GM19240 (cell line): ENCODE measurements around the gene CSAD.

Experiments used
- DNase-seq: peaks from one replicate; pipeline ENCODE4 v3.0.0; 2011; ENCODE audit warnings: low spot score; ENCODE audit not compliant: insufficient read length

CSAD gene

GRCh38 chr12:53200107-53200457 is 19.4 kb upstream of the CSAD start:
- DNase-seq = no peak

DNA sequence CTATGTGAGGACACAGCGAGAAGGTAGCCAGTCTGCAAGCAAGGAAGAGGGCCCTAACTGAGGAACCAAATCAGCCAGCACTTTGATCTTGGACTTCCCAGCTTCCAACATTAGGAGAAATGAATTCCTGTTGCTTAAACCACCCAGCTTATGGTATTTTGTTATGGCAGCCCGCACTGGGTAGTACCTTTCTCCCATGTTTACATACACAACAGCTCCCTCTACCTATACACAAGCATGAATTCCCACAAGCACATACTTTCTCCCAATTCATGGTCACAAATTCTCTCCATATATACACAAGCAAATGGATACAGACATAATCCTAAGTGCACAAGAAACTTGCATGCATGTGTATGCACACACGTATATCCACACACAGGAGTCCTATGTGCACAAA is 19.0 kb upstream of the CSAD start:
- DNase-seq = no peak

DNA sequence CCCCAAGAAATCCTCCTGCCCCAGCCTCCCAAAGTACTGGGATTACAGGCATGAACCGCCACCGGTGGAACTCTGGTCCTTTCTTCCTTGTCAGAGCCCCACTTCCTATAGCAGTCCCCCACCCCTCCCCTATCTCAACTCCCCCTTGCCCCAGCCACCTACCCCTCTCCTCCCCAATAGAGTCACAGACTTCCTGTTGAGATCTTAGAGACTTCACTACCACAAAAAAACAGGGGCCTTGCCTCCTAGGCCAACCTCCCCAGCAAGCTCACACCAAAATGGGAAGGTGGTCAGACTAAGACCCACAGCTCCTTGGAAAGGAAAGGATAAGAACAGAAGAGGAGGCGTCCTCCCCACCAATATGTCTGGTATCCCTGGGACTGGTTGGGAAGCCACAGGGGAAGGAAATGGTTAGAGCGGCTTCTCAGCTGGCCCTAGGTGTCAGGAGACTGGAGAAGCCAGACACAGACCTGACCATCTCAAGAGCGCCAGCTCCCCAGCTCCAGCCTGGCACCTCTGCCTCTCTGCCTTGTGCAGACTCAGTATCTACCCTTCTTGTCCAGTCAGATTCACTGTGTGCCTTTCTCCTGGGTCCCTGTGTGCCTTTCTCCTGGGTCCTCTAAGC is 17.9 kb upstream of the CSAD start:
- no peak for DNase-seq

- no peak for DNase-seq
Observed at GRCh38 chr12:53197011-53197640, 16.4 kb upstream of the CSAD start.

- DNase-seq = no peak
Observed at GRCh38 chr12:53196486-53196885, 15.8 kb upstream of the CSAD start.

DNA sequence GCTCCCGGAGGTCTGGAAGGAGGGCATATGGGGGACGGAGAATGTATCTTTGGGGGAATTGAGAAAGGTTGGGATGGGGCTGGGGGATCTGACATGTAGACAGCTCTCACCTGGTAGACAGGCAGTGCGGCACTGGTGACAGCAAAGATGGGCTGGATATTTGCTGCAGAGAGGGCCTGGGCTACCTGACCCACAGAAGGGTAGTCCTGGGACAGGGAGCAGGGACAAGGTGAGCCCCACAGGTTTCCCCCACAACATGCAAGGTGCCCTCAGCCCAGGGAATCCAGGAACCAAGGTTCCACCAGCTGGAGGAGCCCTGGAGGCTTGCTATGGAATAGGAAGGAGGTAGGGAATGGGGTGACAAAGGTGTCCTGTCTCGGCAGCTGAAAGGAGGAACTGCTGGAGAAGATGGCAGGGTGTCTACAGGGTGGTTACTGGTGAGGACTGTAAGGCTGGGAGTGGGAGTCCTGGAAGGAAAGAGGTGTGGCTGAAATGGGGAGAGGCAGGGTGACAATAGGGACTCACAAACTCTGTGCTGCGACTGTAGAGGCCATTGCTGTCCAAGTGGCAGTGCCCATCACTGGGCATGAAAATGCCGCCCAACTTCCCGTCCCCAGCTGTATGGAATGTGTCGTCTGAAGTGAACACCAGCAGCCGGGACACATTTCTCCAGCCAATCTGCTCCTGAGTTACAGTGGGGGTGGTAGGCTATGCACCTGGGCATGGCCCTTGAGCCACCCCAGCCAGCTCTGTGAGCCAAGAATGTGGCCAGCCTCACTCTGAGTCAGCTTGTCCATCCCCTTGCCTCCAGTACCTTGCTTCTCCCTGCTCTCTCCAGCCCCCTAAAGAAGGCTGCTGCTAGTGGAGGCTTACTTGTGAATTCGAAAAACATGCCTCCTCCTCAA is 15.0 kb upstream of the CSAD start:
- no peak for DNase-seq

GRCh38 chr12:53194973-53195372 is 14.2 kb upstream of the CSAD start:
- no peak for DNase-seq

- no peak for DNase-seq
Observed at GRCh38 chr12:53193985-53194716, 13.4 kb upstream of the CSAD start.

DNA sequence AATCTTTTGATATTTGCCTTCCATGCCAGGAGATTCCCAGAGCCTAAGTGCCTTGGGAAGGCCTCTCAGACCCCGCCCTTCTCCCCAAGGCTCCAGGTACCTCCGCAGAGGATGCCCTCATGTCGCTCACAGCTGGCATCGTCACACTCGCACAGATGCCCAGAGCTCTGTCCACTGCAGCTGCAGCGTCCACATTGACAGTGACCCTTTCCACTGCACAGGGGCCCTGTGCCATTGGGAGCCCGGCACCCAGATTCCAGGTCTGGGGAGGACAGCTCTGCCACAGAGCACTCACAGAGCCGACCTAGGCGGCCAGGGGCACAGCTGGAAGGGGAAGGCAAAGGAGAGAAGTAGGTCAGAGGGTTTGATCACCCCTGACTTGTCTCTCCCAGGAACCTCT is 12.3 kb upstream of the CSAD start:
- DNase-seq = no peak

DNA sequence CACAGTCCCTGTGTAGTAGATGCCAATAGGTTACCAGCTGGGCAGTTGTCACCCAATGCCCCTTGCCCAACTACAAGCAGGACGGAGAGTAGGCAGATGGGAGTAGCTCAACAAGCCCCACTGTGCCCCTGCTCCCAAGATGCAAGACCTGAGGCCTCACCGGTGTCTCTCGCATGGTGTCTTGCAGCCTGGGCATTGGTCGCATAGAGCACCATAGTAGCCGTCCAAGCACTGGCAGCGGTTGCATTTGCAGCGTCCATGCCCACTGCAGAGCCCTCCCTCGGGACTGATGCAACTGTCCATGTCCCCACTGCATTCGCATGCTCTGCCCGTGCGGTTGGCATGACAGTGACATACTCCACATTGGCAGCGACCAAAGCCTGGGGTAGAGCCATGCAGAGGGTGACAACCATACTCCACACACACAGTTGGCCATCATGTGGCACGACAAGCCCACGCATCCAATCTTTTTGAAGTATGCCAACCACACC is 11.9 kb upstream of the CSAD start:
- no peak for DNase-seq

GRCh38 chr12:53191885-53192530 is 11.3 kb upstream of the CSAD start:
- DNase-seq = no peak

- no peak for DNase-seq
Observed at GRCh38 chr12:53191096-53191884, 10.6 kb upstream of the CSAD start.

DNA sequence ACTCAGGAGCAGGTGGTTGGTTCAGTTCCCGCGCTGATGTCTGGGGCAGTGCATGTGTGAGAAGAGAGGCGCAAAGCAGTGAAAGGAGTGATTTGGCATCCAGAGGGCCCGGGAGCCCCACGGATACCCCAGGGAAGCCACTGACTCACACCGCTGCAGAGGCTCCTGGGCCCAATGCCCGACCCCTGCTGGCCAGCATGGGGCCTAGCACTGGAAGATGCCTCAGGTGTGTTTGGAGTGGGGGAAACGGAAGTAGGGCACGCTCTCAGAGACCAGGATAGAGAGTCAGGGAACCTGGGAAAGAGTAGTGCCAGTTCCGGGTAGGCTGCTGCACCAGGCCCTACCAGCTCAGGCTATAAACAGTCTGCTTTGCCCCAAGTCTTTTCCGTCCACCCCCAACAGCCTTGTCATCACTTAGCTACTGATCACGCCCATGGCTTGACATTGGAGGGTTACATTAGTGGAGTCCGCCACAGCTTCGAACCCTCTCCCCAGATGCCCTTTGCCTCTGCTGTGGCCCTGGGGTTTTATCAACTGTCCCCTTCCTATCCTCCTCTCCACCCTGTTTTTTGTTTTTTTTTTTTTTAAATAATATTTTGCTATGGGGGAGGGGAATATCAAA is 9.5 kb upstream of the CSAD start:
- DNase-seq = no peak

DNA sequence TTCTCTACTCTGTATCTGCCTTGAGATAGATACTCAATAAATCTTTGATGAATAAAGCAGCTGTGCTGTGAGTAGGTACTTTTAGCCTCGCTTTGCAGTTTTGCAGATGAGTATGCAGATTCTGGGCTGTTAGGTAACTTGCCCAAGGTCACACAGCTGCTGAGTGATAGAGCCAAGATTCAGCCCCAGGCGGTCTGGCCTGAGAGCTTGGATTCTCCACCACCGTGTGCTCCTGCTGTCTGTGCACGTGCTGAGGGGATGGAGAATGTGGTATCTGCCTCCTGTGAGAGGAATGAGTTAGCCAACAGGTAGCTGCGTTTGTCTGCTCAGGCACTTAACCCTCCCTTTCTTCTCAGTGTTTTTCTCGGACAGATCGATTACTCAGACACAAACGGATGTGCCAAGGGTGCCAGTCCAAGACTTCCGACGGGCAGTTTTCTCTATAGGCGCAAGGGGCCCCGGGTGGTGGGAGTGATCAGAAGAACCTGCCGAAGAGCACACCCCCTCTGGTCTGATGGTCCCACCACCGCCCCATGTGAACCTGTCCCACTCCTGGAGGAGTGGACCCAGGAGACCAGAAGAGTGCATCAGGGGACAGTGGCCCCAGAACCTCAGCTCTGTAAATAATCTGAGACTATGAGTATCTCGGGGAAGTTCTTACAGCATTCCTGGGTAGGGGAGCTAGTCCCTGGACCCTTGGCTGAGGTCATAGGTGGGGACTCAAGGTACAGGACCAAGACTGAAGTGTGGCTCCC is 6.6 kb upstream of the CSAD start:
- DNase-seq = no peak

- no peak for DNase-seq
Observed at GRCh38 chr12:53186745-53187144, 6.0 kb upstream of the CSAD start.

DNA sequence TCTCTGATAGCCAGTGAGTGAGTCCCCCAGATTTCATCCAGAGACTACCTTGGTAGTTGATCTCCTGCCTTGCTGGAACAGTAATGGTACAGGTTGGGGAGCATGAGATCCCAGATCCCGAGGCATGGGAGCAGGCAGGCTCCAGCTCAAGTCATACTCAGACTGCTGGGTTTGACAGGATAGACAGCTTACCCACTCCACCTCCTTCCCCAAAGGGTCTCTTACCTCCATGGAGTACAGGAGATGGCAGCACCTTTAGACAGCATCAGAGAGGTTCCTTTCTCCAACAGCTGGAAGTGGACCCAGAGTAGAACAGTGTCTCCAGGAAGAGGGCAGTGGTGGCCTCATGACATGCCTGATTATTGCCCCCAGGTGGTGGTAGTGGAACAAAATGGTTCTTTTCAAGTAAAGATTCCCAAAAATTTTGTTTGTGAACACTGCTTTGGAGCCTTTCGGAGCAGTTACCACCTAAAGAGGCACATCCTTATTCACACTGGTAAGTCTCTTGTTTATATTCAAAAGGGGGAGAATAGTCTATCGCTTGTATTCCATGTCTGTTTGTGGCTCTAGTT is 4.9 kb upstream of the CSAD start:
- no peak for DNase-seq

DNA sequence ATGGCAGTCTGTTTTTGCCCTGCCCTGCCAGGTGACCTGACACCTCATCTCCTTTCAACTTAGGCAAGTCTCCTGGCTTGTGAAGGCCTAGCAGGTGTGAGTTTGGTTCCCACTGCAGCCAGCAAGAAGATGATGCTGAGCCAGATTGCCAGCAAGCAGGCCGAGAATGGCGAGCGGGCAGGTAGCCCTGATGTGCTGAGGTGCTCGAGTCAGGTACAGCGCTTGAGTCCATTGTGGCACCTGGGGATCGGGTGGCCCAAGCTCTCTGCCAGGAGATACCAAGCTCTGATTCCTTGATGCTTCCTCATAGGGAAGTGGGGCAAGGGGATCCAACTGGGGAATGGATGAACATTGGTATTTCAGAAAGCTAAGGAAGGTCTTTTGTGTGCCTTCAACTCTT is 4.1 kb upstream of the CSAD start:
- DNase-seq = no peak

- DNase-seq = no peak
Observed at GRCh38 chr12:53182903-53183302, 2.2 kb upstream of the CSAD start.

DNA sequence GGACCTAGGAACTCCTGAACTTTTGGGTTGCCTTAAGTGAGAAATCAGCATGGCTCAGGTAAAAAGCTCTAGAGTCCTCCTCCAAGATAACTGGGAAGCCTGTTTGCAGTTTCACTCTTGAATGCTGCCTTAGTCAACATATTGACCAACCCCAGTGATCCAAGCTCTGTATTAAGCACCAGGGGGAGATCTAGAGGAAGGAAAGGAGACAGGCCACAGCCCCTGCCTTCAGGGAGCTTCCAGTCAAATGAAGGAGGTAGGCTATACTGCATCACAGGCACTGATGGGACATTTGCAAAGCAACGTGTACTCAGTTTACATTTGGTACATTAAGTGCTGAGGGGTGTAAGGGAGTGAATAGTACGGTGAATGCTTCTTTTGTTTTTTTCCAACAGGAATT is 1.2 kb upstream of the CSAD start:
- no peak for DNase-seq
